ENCODE results near the gene ZFR2.
A peak's percentile ranks its signal among the peaks of the same experiment; 100 is the strongest.

Gene ZFR2

GRCh38 chr19:3790941-3791340 lies 77.9 kb downstream of the ZFR2 start:
- no peak for TF ChIP-seq CTCF (IDR thresholded peaks at IDR 0.05; ENCODE audit: insufficient read depth, missing control alignments)
- FAIRE-seq (no peak), DNase-seq (ENCODE audit: insufficient read length, low spot score) (no peak)

GRCh38 chr19:3790209-3790734 lies 78.6 kb downstream of the ZFR2 start:
- TF ChIP-seq CTCF (IDR thresholded peaks at IDR 0.05; ENCODE audit: insufficient read depth, missing control alignments): no peak
- FAIRE-seq (no peak), DNase-seq (ENCODE audit: insufficient read length, low spot score) (no peak)

GRCh38 chr19:3788996-3789778 lies 79.7 kb downstream of the ZFR2 start:
- DNase-seq (ENCODE audit: insufficient read length, low spot score) (no peak), FAIRE-seq (no peak)
- TF ChIP-seq CTCF (IDR thresholded peaks at IDR 0.05; ENCODE audit: insufficient read depth, missing control alignments): no peak

GRCh38 chr19:3785938-3786824 lies 82.7 kb downstream of the ZFR2 start, which contains the start of gene MATK:
TSS of gene MATK (minus strand) at chr19:3786381. CDS start at chr19:3785135, 1,246 bp downstream.
- DNase-seq (ENCODE audit: insufficient read length, low spot score): peak; percentile 53
- no peak for FAIRE-seq
- no peak for TF ChIP-seq CTCF (IDR thresholded peaks at IDR 0.05; ENCODE audit: insufficient read depth, missing control alignments)

- TF ChIP-seq CTCF (IDR thresholded peaks at IDR 0.05; ENCODE audit: insufficient read depth, missing control alignments): no peak
- FAIRE-seq (no peak), DNase-seq (ENCODE audit: insufficient read length, low spot score) (no peak)
Measured at GRCh38 chr19:3785451-3785937, 83.3 kb downstream of the ZFR2 start.

- DNase-seq (ENCODE audit: insufficient read length, low spot score): no peak
- FAIRE-seq: no peak
- no peak for TF ChIP-seq CTCF (IDR thresholded peaks at IDR 0.05; ENCODE audit: insufficient read depth, missing control alignments)
Measured at GRCh38 chr19:3784607-3785450, 84.0 kb downstream of the ZFR2 start.
